Measurements from ENCODE around the gene ZNF558. TPM values are rescaled to one million over a fixed set of nuclear protein-coding genes. Genes with fewer than 3 reads are reported as not detected.

Gene ZNF558
- 19.3 and 20.0 TPM in 2 replicates for total RNA-seq (2014; rRNA removed; shearing (Covaris generic))

DNA sequence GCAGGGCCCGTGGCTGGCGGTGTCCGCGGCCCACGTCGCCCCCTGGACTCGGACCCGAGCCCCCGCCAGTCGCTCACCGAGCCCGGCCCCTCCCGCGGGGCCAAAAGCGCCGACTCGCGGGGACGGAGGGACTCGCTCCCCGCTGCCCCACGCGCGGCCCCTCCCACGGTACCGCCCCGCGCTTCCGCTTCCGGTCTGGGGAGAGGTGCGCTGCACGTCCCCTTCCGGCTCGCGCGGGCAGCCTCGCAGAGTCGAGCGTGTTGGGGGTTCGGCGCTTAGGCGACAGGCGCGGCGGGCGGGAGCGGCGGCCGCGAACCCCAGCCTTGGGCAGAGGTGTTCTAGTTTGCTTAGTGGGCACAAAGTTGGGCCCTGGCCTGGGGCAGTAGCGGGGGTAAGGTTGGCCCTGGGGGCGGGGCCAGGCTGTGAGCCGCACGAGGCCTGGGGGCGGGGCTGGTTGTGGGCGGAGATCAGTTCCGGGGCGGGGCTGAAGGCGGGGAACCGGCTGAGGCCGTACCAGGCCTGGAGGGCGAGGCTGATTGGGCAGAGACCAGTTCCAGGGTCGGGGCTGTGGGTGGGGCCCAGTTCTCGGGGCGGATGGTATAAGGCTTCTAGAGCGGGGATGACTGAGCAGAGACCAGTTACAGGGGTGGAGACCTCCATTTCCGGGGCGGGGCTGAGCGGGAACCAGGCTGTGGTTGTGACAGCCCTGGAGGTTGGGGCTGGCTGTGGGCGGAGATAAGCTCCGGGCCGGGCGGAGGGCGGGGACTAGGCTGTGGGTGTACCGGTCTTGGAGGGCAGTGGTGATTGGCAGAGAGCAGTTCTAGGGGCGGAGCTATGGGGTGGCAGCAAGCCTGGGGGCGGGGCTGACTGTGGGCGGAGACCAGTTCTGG is at the start of gene ZNF558, which contains the start of gene MBD3L1:
TSS of gene ZNF558 (minus strand) at position 173 of the 890 bp plus-strand sequence. CDS start 9,645 bp downstream, outside the sequence.
TSS of gene MBD3L1 (plus strand) at position 246 of the 890 bp plus-strand sequence. CDS start 10,302 bp downstream, outside the sequence.
- peak; percentile 98 for DNase-seq (ENCODE audit: low spot score)

DNA sequence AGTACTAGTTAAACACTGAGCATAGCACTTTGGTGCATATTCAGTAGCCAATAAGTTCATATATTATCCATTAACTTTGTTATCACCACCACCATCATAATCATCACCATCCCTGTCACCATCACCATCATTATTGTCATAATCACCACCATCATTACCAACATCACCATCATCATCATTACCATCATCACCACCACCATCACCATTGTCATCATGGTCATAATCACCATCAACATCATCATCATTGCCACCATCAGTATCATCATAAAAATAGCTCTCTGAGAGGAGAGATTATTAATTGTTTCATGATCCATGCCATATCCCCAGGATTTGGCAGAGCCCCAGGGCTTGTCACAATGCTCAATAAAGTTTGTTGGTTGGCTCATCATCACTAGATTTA is 49.4 kb upstream of the ZNF558 start:
- no peak for DNase-seq (ENCODE audit: low spot score)

DNA sequence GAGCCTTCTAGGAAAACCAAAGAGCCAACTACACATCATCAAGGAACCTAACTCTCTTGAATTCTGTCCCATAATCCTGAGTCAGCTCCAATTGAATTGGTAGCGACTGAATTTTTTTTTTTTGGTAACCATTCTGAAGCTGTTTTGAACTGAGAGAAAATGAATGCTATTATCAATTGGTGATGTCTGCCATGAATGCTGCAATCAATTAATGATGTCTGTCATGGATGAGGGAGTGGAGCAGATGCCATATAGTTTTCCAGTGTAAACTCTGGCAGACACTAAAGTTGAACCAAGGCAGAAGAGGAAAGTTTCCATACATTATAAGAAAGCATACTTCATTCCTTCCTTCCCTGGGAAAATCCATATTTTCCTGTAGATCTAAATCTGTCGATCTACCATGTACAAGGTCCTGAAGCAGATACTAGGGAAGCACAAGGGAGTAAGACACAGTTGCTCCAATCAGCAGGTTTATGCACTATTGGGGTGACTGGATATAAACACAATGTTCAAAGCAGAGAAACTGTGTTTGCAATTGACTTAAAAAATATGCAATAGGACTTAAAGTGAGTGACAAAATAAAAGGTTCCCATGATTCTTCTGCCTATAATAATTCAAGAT is 48.9 kb upstream of the ZNF558 start:
- DNase-seq (ENCODE audit: low spot score) = no peak

DNA sequence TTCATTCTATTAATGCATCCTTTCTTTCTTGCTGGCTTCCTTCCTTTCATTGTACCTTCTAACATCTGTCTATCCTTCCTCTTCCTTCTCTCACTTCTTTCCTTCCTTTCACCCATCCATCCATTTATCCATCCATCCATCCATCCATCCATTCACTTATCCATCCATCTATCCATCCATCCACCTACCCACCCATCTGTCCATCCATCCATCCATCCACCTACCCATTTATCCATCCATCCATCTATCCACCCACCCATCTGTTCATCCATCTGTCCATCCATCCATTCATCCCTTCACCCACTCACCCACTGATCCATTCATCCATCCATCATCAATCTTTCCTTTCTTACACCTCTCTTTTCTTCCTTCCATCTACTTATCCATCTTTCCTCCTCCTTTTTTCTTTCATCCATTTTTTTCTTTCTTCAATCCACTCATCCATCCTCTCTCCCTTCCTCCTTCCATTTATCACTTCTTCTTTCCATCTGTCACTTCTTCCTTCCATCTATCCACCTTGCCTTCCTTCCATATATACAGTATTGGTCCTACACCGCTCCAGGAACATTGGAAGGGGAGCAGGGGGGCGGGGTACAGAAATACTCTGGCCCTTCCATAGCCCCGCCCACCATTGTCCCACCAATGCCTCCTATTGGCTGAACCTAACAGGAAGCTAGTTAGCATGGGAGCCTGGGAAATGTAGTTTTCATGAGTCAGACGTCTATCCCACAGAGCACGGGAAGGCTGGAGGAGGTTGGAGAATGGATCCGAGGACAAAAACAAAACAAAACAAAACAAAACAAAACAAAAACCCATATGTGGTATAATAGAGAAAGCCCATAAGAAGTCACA is 46.0 kb upstream of the ZNF558 start:
- DNase-seq (ENCODE audit: low spot score) = no peak

DNA sequence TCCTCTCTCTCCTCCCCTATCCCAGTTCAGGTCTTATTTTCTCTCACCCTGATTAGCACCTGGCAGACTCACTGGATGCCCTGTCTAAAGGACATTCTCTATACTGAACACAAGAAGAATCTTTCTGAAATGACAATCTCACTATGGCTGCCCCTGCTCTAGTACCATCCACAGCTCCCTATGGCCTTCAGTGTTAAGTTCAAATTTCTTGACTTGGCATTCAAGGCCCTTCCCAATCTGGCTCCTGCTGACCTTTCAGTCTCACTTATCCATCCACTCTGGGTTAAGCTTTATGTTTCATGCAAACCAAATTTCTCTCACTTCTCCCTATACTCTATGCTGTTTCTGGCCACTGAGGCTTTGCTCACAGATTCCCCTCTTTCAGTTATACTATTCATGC is 34.2 kb upstream of the ZNF558 start:
- no peak for DNase-seq (ENCODE audit: low spot score)

DNA sequence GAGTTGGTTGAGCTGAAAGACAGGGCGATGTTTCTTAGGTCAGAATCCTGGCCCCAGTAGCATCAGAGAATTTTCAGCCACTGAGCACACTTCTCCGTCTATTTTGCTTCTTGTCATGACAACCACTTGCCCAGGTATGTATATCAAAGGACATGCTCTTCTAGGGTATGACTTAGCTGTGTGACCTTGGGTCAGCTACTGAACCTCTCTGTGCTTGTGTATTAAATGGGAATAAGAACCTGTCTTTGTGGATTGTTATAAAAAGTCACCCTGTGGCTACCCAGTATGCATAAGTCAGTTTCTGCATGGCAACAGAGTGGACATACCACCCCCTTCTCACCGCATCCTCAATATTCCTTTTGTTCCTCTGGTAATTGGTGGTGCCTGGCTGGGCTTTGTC is 26.2 kb upstream of the ZNF558 start:
- DNase-seq (ENCODE audit: low spot score) = no peak

DNA sequence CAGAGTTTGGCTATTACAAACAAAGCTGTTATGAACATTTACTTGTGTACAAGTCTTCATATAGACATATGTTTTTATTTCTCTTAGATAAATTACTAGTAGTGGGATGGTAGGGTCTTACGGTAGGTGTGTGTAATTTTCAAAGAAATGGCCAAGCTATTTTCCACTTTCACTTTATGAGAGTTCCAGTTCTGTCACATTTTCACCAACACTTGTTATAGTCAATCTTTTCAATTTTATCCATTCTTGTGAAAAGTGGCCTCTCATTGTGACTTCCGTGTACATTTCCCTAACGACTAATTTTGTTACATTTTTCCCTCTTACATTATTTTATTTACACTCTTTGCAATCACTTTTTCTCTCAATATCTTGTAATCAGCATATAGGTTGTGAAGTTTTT is 18.4 kb upstream of the ZNF558 start:
- no peak for DNase-seq (ENCODE audit: low spot score)

DNA sequence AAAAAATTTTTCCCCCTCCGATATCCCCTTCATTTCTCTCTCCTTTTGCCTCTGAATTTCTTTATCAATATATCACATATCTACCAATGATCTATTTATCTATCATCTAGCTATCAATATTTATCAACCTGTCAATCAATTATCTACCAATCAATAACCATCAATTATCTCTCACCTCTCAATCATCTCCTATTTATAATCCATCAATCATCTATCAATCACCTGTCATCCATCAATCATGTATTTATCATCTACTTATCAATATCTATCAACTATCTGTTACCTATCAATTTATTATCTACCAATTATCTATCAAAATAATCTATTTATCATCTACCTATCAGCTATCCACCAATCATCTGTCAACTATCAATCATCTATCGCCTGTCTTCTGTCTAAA is 17.1 kb upstream of the ZNF558 start:
- no peak for DNase-seq (ENCODE audit: low spot score)

DNA sequence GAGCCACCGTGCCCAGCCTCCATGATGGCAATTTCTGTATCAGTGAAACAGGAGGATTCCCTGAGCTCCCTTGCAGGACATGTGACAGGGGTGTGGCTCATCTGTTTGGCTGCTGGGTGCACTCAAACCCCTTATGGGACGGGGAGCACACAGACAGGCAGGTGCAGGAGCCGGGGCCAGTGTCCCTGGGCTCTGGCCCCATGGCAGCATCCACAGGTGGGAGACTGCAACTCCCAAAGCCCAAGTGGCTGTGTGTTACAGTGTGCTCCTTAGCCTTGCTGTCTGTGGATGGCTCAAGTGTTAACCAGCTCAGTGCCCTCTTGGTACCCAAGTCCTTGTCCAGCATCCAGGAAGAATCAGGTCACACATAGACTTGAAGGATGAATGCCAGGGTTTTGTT is 14.7 kb upstream of the ZNF558 start:
- no peak for DNase-seq (ENCODE audit: low spot score)

DNA sequence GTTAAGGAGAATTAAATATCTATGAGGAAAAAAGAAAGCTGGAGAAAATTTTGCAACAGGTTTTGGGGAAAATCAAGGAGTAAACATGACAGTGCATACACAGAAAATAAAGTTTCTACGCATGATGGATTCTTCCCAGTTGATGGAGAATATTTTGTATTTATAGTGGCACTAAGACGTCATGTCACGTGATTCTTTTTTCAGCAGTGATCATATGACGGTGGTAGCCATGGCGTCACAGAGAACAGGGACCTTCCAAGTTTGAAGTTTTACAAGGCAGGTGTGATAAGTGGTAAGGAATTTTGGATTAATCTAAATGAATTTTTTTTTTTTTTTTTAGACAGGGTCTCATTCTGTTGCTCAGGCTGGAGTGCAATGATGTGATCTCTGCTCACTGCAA is 8.6 kb upstream of the ZNF558 start:
- DNase-seq (ENCODE audit: low spot score) = no peak

DNA sequence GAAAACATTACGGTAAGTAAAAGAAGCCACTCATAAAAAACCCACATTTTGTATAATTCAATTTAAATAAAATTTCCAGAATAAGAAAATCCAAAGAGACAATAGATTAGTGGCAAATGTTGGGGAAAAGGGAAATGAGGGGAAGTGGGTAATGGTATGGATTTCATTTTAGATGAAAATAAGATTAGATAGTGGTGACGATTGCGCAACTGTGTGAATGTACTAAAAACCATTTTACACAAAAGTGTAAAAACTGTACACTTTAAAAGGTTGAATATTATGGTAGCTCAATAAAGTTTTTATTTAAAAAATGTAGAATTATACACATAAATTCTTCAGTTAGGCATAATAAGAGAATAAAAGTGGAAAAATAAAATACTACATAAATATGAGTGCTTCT is 3.8 kb upstream of the ZNF558 start:
- no peak for DNase-seq (ENCODE audit: low spot score)

DNA sequence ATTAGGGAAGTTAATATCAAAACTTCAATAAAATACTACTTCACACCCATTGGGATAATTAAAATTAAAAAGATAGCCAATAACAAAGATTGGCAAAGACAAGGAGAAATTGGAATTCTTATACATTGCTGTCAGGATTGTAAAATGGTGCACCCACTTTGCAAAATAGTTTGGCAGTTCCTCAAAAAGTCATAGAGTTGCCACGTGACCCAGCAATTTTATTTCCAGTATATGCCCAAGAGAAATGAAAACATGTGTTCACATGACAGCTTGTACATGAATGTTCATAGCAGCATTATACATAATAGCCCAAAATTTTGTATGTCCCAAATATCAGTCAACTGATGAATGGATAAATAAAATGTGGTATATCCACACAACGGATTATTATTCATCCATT is 3.3 kb upstream of the ZNF558 start:
- no peak for DNase-seq (ENCODE audit: low spot score)

DNA sequence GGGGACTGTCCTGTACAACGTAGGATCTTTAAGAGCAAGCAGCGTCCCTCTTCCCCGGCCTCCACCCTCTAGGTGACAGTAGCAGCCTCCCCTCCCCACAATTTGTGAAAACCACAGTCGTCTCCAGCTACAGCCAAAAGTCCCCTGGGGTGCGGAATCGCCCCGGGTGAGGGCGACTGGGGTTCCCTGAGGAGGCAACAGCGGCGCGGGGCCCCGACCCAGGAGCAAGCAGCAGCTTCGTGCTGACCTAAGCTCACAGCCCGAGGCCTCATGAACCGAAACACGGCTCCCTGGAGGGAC is 322 bp downstream of the ZNF558 start:
- no peak for DNase-seq (ENCODE audit: low spot score)

DNA sequence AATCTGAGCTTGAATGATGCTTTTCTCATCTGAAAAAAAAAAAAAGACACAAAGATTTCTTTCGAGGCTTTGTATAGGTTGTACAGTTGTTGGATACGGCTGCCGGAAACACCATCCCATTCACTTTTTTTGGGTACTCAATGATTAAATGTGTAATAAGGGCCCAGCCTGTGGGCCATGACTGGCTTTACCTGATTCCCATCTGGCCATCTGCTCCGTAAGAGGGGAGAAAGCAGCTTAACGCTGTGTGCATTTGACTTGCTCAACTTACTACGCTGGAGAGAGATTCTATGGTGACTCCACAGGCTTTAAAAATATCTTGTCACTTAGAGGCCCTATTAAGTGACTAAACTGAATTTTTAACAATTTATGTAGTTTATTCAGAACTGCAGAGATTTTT is 731 bp downstream of the ZNF558 start:
- DNase-seq (ENCODE audit: low spot score) = no peak

DNA sequence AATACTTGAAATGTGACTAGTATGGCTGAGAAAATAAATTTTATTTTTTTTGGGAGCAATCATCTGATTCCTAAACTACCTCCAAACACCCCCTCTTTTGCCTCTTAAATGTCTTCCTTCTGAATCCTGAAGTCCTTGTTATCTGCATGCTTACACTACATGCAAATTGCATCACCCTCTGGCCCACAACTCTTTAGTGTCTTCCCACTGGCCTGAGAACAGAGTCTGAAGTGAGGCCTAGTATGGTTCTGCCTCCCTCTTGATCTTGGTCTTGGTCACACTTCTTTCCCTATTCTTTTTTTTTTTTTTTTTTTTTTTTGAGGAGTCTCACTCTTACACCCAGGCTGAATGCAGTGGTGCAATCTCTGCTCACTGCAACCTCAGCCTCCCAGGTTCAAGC is 4.8 kb downstream of the ZNF558 start:
- DNase-seq (ENCODE audit: low spot score) = no peak

DNA sequence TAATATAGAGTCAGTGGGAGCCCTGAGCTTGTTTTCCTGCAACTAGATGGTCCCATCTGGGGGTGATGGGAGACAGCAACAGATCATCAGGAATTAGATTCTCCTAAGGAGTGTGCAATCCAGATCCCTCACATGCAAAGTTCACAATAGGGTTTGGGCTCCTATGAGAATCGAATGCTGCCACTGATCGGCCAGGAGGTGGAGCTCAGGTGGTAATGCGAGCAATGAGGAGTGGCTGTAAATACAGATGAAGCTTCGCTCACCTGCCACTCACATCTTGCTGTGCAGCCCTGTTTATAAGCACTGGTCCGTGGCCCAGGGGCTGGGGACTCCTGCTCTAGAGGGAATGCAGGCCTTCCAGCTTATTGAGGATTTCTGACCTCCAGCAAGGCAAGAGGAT is 5.7 kb downstream of the ZNF558 start:
- no peak for DNase-seq (ENCODE audit: low spot score)

DNA sequence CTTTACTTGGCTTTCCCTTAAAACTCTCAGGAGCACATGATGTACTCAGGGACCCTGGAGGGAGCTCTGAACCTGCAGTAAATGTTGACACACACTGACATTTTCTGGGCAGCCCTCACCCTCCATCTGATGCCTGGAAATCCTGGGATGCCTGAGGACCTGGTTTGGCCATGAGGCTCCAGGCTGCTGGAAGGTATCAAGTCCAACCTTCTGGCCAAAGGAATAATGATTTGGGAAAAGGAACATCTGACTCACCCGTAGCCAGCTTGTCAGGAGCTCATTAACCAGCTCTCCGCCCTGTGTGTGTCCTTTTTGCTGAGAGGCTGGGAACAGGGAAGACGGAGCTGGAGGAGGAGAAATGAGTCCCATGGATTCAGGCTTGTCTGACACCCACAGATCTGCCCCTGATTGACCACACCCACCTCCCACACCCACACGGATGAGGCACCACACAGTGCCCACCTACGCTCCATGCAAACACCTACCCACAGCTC is 10.3 kb downstream of the ZNF558 start:
- DNase-seq (ENCODE audit: low spot score) = no peak

DNA sequence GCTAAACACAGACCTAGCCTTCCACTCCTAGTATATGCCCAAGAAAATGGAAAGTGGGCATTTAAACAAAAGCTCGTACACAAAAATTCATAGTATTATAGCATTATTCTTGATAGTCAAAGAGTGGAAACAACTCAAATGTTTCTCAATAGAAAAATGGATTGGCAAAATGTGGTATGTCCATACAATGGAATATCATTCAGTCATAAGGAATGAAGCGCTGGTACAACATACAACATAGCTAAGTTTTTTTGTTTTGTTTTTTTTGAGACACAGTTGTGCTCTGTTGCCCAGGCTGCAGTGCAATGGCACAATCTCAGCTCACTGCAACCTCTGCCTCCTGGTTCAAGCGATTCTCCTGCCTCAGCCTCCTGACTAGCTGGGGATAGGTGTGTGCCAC is 11.9 kb downstream of the ZNF558 start:
- DNase-seq (ENCODE audit: low spot score) = no peak

DNA sequence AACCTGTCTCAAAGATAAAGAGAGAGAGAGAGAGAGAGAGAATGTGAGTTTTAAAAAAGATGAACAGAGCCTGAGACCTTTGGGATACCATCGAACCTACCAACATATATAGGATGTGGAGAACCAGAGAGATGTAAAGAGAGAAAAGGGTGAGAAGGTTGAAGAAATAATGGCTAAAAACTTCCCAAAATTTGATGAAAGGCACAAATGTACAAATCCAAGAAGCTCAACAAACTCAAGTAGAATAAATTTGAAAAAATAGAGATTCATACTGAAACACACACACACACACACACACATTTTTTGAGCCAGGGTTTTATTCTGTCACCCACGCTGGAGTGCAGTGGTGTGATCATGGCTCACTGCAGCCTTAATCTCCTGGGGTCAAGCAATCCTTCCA is 16.3 kb downstream of the ZNF558 start:
- no peak for DNase-seq (ENCODE audit: low spot score)

DNA sequence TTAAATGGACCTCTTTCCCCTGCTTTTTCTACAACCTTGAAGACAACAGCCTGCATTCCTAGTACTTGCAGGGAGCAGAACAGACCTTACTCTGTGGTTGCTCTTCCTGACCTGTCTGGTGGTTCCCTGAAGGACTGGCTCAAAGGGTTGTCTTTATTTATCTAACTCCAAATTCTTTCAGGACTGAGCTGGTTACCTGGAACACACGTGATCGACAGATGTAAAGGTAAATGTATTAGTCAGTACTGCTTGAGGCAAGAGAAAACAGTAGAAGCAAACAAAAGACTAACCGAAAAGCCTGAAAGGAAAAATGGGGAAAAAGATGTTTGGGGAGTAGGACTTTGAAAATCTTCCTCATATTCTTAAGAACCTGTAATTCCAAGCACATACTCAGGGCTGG is 17.9 kb downstream of the ZNF558 start:
- DNase-seq (ENCODE audit: low spot score) = no peak

DNA sequence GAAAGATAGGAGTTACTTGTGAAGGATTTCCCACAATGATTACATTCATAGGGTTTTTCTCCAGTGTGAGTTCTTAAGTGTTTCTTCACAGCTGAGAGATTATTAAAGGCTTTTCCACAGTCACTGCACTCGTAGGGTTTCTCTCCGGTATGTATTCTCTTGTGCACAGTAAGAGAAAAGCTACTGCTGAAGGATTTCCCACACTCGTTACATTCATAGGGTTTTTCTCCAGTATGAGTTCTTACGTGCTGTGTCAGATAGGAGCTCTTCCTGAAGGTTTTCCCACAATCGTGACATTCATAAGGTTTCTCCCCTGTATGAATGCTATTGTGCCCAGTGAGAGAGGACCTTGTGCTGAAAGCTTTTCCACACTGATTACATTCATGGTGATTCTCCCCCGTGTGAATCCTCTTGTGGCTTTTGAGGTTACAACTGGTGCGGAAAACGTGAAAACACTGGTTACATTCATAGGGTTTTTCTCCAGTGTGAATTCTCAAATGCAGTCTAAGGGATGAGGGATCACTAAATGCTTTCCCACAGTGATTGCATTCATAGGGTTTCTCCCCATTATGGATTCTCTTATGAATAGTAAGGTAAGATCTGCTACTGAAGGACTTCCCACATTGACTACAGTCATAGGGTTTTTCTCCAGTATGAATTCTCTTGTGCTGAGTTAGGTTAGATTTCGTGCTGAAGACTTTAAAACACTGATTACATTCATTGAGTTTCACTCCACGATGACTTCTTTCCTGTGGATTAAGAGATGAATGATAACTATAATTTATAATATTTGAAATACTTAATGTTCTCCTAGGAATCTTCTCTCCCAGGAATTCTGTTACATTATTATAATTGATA is 20.6 kb downstream of the ZNF558 start:
- peak; percentile 15 for DNase-seq (ENCODE audit: low spot score)
